ENCODE results near the gene CCNT2. TPM values are rescaled to one million over a fixed set of nuclear protein-coding genes. Genes with fewer than 3 reads are reported as not detected.
"Not testable (repeated sequence)": the region's sequence is repeated elsewhere in the genome, so short reads cannot be mapped to it uniquely, and the experiment has no call there.

The CCNT2 gene
- total RNA-seq, 4 donors from 2014 or later: 53.2 to 152 (median 84.9) TPM

GRCh38 chr2:134976074-134976702 is 57.6 kb downstream of the CCNT2 start:
- no peaks in the 10 kb centered on the region for H3K9me3 ChIP-seq
- intact Hi-C loops (cut with DNase I; ENCODE audit: low total_unique reads): no loop called here
- H3K36me3 ChIP-seq: no peaks in the 10 kb centered on the region
- no peaks in the 10 kb centered on the region for H3K4me1 ChIP-seq
- H3K27me3 ChIP-seq: no peaks in the 10 kb centered on the region
- DNase-seq: no peak
- no peak overlapping the region for H3K27ac ChIP-seq
- TF ChIP-seq CTCF (IDR thresholded peaks at IDR 0.05) (no peak), POLR2A (IDR thresholded peaks at IDR 0.05) (no peak)
- no peak overlapping the region for H3K4me3 ChIP-seq

- H3K27me3 ChIP-seq; H3K4me1 ChIP-seq; DNase-seq; intact Hi-C loops (cut with DNase I; ENCODE audit: low total_unique reads); H3K36me3 ChIP-seq; H3K4me3 ChIP-seq; H3K9me3 ChIP-seq; H3K27ac ChIP-seq: not testable (repeated sequence)
Measured at GRCh38 chr2:134977104-134977503, 58.5 kb downstream of the CCNT2 start.

- intact Hi-C loops (cut with DNase I; ENCODE audit: low total_unique reads): no loop called here
- no peaks in the 10 kb centered on the region for H3K27me3 ChIP-seq
- H3K4me1 ChIP-seq: no peaks in the 10 kb centered on the region
- no peak overlapping the region for H3K27ac ChIP-seq
- no peaks in the 10 kb centered on the region for H3K36me3 ChIP-seq
- H3K9me3 ChIP-seq: no peaks in the 10 kb centered on the region
- no peak overlapping the region for H3K4me3 ChIP-seq
- DNase-seq: no peak
- TF ChIP-seq CTCF (IDR thresholded peaks at IDR 0.05): no peak
- no peak for TF ChIP-seq POLR2A (IDR thresholded peaks at IDR 0.05)
Measured at GRCh38 chr2:134979221-134979620, 60.6 kb downstream of the CCNT2 start.

GRCh38 chr2:134980639-134981038 is 62.0 kb downstream of the CCNT2 start:
- H3K27ac ChIP-seq: no peak overlapping the region
- H3K4me1 ChIP-seq: no peaks in the 10 kb centered on the region
- H3K27me3 ChIP-seq: no peaks in the 10 kb centered on the region
- intact Hi-C loops (cut with DNase I; ENCODE audit: low total_unique reads): no loop called here
- no peak overlapping the region for H3K4me3 ChIP-seq
- no peaks in the 10 kb centered on the region for H3K9me3 ChIP-seq
- H3K36me3 ChIP-seq: no peaks in the 10 kb centered on the region
- DNase-seq: no peak
- TF ChIP-seq POLR2A (IDR thresholded peaks at IDR 0.05): no peak
- TF ChIP-seq CTCF (IDR thresholded peaks at IDR 0.05): no peak

- no peaks in the 10 kb centered on the region for H3K4me1 ChIP-seq
- TF ChIP-seq POLR2A (IDR thresholded peaks at IDR 0.05) (no peak), CTCF (IDR thresholded peaks at IDR 0.05) (no peak)
- no peak overlapping the region for H3K4me3 ChIP-seq
- intact Hi-C loops (cut with DNase I; ENCODE audit: low total_unique reads): no loop called here
- no peaks in the 10 kb centered on the region for H3K27me3 ChIP-seq
- no peaks in the 10 kb centered on the region for H3K9me3 ChIP-seq
- no peaks in the 10 kb centered on the region for H3K36me3 ChIP-seq
- DNase-seq: no peak
- no peak overlapping the region for H3K27ac ChIP-seq
Measured at GRCh38 chr2:134982603-134983002, 64.0 kb downstream of the CCNT2 start.

- DNase-seq: no peak
- intact Hi-C loops (cut with DNase I; ENCODE audit: low total_unique reads): no loop called here
- no peak overlapping the region for H3K4me3 ChIP-seq
- H3K9me3 ChIP-seq: no peaks in the 10 kb centered on the region
- no peak overlapping the region for H3K27ac ChIP-seq
- no peaks in the 10 kb centered on the region for H3K4me1 ChIP-seq
- TF ChIP-seq CTCF (IDR thresholded peaks at IDR 0.05) (no peak), POLR2A (IDR thresholded peaks at IDR 0.05) (no peak)
- no peaks in the 10 kb centered on the region for H3K27me3 ChIP-seq
- no peaks in the 10 kb centered on the region for H3K36me3 ChIP-seq
Measured at GRCh38 chr2:134985061-134985460, 66.4 kb downstream of the CCNT2 start.

All from uterus (tissue), 4 donors.